ENCODE measurements around the gene LZTS3. TPM values are rescaled to one million over a fixed set of nuclear protein-coding genes. Genes with fewer than 3 reads are reported as not detected.

The LZTS3 gene
- polyA plus RNA-seq, 3 donors: 0.05 to 0.45 TPM; not detected in 1

DNA sequence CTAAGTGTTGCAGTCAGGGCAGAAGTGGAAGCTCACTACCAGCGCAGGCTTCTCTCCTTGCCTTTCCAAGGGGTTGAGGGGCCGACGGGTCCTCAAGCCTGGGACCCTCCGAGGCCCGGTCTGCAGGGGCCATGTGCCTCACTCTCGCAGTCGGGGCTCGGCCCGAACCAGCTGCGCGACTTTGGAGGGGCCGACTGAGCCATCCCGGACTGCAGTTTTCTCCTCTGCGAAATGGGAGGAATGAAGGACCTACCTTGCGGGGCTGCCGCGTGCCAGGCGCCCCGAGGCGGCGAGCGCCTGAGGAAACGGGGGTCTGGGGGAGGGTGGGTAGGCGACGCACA is 5.6 kb downstream of the LZTS3 start:
- Histone ChIP-seq H2AFZ (ENCODE audit: insufficient read depth, low read depth, low read length, poor library complexity, severe bottlenecking) (no peak overlapping the region), H3K27me3 (ENCODE audit: control insufficient read depth in 2 of 2, insufficient read depth in 2 of 2, low read length in 2 of 2) (peaks cover 23 to 59% of the 10 kb centered on the region in 2 donors), H3K9ac (ENCODE audit: insufficient read depth, low read length, poor library complexity, severe bottlenecking) (no peak overlapping the region), H3K4me1 (ENCODE audit: control insufficient read depth in 1 of 2, insufficient read depth in 2 of 2, low read length in 2 of 2) (peaks cover 1 to 13% of the 10 kb centered on the region in 2 donors), H3K4me3 (replicated peaks in 1 of 3; ENCODE audit: low read depth in 2 of 3, low read length in 3 of 3) (no peak overlapping the region), H3K9me3 (replicated peaks in 1 of 2; ENCODE audit: control insufficient read depth in 1 of 2, insufficient read depth in 1 of 2, low read length in 2 of 2) (peaks cover 0 to 16% of the 10 kb centered on the region in 2 donors), H3K27ac (ENCODE audit: low read depth in 1 of 2, low read length in 2 of 2) (no peak overlapping the region), H3K4me2 (replicated peaks; ENCODE audit: extremely low read depth, low read length, poor library complexity, severe bottlenecking) (no peak overlapping the region), H4K20me1 (ENCODE audit: insufficient read depth, low read length) (no peaks in the 10 kb centered on the region), H3K79me2 (ENCODE audit: insufficient read depth, low read length) (no peaks in the 10 kb centered on the region), H3K36me3 (replicated peaks in 1 of 2; ENCODE audit: control insufficient read depth in 1 of 2, insufficient read depth in 2 of 2, low read length in 2 of 2) (no peaks in the 10 kb centered on the region)
- Mint-ChIP-seq H3K4me3 (peak overlapping the region in 1 of 2 donors; percentile 73), H3K36me3 (peaks cover 0 to 3% of the 10 kb centered on the region in 2 donors), H3K4me1 (peaks cover 18% of the 10 kb centered on the region), H3K27ac (no peak overlapping the region), H3K9me3 (peaks cover 0 to 12% (median 2%) of the 10 kb centered on the region in 7 donors), H3K27me3 (ENCODE audit: low read depth in 3 of 3) (peaks cover 56 to 77% (median 69%) of the 10 kb centered on the region in 3 donors)
- intact Hi-C loops (cut with micrococcal nuclease): no loop called here
- 32% methylated on average over 20 of the region's 25 CpGs for WGBS (ENCODE audit: insufficient coverage)
- DNase-seq: no peak
- TF ChIP-seq, protein P1, sequence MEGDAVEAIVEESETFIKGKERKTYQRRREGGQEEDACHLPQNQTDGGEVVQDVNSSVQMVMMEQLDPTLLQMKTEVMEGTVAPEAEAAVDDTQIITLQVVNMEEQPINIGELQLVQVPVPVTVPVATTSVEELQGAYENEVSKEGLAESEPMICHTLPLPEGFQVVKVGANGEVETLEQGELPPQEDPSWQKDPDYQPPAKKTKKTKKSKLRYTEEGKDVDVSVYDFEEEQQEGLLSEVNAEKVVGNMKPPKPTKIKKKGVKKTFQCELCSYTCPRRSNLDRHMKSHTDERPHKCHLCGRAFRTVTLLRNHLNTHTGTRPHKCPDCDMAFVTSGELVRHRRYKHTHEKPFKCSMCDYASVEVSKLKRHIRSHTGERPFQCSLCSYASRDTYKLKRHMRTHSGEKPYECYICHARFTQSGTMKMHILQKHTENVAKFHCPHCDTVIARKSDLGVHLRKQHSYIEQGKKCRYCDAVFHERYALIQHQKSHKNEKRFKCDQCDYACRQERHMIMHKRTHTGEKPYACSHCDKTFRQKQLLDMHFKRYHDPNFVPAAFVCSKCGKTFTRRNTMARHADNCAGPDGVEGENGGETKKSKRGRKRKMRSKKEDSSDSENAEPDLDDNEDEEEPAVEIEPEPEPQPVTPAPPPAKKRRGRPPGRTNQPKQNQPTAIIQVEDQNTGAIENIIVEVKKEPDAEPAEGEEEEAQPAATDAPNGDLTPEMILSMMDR (IDR thresholded peaks at IDR 0.05): no peak

DNA sequence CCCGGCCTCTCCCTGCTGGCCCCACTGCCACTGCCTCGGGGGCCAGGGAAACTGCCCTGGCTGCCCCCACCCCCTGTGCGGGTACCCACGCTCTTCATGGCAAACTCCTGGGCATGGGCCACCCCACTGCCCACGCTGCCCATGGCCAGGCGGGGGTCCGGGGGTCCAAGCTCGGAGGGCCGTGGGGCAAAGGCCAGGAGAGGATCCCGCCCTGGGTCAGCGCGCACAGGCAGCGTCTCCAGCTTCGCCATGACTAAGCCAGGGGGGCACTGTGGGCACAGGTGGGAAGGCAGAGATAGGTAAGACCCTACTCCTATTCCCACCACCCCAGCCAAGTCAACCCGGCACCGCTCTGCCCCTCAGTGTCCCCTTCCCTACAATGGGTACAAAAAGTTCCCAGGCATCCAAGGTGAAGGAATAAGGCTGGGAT is 6.4 kb downstream of the LZTS3 start:
- peaks cover 0 to 10% (median 2%) of the 10 kb centered on the region in 7 donors for H3K9me3 Mint-ChIP-seq
- H3K36me3 Mint-ChIP-seq: peaks cover 0 to 3% of the 10 kb centered on the region in 2 donors
- Histone ChIP-seq H3K27me3 (ENCODE audit: control insufficient read depth in 2 of 2, insufficient read depth in 2 of 2, low read length in 2 of 2) (peaks cover 15 to 51% of the 10 kb centered on the region in 2 donors), H4K20me1 (ENCODE audit: insufficient read depth, low read length) (no peaks in the 10 kb centered on the region), H3K36me3 (replicated peaks in 1 of 2; ENCODE audit: control insufficient read depth in 1 of 2, insufficient read depth in 2 of 2, low read length in 2 of 2) (no peaks in the 10 kb centered on the region), H3K4me1 (ENCODE audit: control insufficient read depth in 1 of 2, insufficient read depth in 2 of 2, low read length in 2 of 2) (peaks cover 0 to 11% of the 10 kb centered on the region in 2 donors), H3K9ac (ENCODE audit: insufficient read depth, low read length, poor library complexity, severe bottlenecking) (no peak overlapping the region), H3K4me3 (replicated peaks in 1 of 3; ENCODE audit: low read depth in 2 of 3, low read length in 3 of 3) (no peak overlapping the region), H3K9me3 (replicated peaks in 1 of 2; ENCODE audit: control insufficient read depth in 1 of 2, insufficient read depth in 1 of 2, low read length in 2 of 2) (peaks cover 0 to 16% of the 10 kb centered on the region in 2 donors), H3K4me2 (replicated peaks; ENCODE audit: extremely low read depth, low read length, poor library complexity, severe bottlenecking) (no peak overlapping the region), H3K27ac (ENCODE audit: low read depth in 1 of 2, low read length in 2 of 2) (no peak overlapping the region), H2AFZ (ENCODE audit: insufficient read depth, low read depth, low read length, poor library complexity, severe bottlenecking) (no peak overlapping the region), H3K79me2 (ENCODE audit: insufficient read depth, low read length) (no peaks in the 10 kb centered on the region)
- TF ChIP-seq, protein P1 (IDR thresholded peaks at IDR 0.05): no peak
- intact Hi-C loops (cut with micrococcal nuclease): no loop called here
- 97% methylated on average over 9 of the region's 16 CpGs for WGBS (ENCODE audit: insufficient coverage)
- H3K4me3 Mint-ChIP-seq: peak overlapping the region in 1 of 2 donors; percentile 73
- DNase-seq: no peak
- no peak overlapping the region for H3K27ac Mint-ChIP-seq
- H3K4me1 Mint-ChIP-seq: peaks cover 12% of the 10 kb centered on the region
- peaks cover 49 to 70% (median 61%) of the 10 kb centered on the region in 3 donors for H3K27me3 Mint-ChIP-seq (ENCODE audit: low read depth in 3 of 3)
